ENCODE measurements around the gene TMEM33. TPM values are rescaled to one million over a fixed set of nuclear protein-coding genes. Genes with fewer than 3 reads are reported as not detected.

TMEM33 gene
- total RNA-seq, 1 donor from 2014 or later: 71.3 TPM

DNA sequence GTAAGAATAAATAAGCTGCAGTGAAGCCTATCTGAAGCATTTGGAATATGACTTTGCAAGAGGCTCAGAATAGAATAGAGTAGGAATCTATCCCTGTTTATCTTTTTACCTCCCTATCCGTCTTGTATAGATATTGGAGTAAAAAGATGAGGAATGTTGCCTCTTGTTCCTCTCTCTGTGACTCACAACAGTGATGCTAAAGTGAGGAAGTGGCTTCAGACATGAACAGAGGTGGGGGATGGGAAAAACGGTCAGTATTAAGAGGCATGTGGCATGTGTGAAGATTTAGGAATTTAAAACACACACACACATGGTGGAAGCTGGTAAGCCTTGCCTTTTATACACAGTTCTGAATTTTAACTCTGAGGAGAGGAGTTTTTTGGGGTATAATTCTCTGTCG is 42.5 kb downstream of the TMEM33 start:
- Histone ChIP-seq H3K27me3 (no peaks in the 10 kb centered on the region), H3K4me1 (no peaks in the 10 kb centered on the region), H3K36me3 (no peaks in the 10 kb centered on the region), H3K4me3 (no peak overlapping the region), H3K9me3 (no peaks in the 10 kb centered on the region), H3K27ac (no peak overlapping the region)
- DNase-seq: no peak
- no peak for ATAC-seq
- intact Hi-C loops (cut with DNase I): no loop called here
- TF ChIP-seq, protein P1, sequence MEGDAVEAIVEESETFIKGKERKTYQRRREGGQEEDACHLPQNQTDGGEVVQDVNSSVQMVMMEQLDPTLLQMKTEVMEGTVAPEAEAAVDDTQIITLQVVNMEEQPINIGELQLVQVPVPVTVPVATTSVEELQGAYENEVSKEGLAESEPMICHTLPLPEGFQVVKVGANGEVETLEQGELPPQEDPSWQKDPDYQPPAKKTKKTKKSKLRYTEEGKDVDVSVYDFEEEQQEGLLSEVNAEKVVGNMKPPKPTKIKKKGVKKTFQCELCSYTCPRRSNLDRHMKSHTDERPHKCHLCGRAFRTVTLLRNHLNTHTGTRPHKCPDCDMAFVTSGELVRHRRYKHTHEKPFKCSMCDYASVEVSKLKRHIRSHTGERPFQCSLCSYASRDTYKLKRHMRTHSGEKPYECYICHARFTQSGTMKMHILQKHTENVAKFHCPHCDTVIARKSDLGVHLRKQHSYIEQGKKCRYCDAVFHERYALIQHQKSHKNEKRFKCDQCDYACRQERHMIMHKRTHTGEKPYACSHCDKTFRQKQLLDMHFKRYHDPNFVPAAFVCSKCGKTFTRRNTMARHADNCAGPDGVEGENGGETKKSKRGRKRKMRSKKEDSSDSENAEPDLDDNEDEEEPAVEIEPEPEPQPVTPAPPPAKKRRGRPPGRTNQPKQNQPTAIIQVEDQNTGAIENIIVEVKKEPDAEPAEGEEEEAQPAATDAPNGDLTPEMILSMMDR (IDR thresholded peaks at IDR 0.05): no peak

DNA sequence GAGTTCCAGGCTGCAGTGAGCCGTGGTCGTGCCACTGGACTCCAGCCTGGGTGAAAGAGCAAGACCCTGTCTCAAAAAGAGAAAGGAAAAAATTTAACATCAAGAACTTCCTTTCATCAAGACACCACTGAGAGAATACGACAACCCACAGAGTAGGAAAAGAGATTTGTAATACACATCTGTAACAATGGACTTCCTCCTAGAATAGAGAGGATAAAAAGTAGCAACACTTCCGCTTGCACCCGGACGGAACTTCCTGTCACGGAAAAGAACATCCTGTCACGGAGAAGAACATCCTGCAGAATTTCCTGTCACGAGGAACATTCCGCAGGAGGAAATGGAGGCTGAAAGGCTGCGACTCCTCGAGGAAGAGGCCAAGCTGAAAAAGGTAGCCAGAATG is 46.2 kb downstream of the TMEM33 start, which contains the start of gene DCAF4L1:
DCAF4L1 (plus strand) TSS at position 301 of the 400 bp plus-strand sequence; CDS start at position 338, 37 bp downstream.
- DNase-seq (no peak), ATAC-seq (no peak)
- Histone ChIP-seq H3K27ac (no peak within 1 kb of the TSS), H3K4me1 (no peaks in the 10 kb centered on the region), H3K4me3 (no peak within 1 kb of the TSS), H3K36me3 (no peaks in the 10 kb centered on the region), H3K9me3 (no peaks in the 10 kb centered on the region), H3K27me3 (no peaks in the 10 kb centered on the region)
- intact Hi-C loops (cut with DNase I): no loop called here
- TF ChIP-seq, protein P1 (IDR thresholded peaks at IDR 0.05): no peak

DNA sequence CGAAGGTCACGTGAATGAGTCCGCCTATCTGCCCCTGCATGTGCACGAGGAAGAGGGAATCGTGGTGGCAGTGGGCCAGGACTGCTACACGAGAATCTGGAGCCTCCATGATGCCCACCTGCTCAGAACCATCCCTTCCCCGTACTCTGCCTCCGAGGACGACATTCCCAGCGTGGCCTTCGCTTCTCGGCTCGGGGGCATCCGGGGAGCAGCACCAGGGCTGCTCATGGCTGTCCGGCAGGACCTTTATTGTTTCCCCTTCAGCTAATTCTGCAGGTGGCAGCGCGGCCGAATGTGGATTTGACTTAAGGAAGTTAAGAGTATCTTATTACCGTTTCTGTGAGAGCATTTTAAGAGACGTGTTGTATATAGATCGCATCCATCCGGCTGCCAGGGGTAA is 47.5 kb downstream of the TMEM33 start:
- no peak overlapping the region for H3K4me3 ChIP-seq
- TF ChIP-seq, protein P1 (IDR thresholded peaks at IDR 0.05): no peak
- intact Hi-C loops (cut with DNase I): no loop called here
- H3K9me3 ChIP-seq: no peaks in the 10 kb centered on the region
- H3K4me1 ChIP-seq: no peaks in the 10 kb centered on the region
- ATAC-seq (no peak), DNase-seq (no peak)
- no peaks in the 10 kb centered on the region for H3K36me3 ChIP-seq
- no peak overlapping the region for H3K27ac ChIP-seq
- no peaks in the 10 kb centered on the region for H3K27me3 ChIP-seq

DNA sequence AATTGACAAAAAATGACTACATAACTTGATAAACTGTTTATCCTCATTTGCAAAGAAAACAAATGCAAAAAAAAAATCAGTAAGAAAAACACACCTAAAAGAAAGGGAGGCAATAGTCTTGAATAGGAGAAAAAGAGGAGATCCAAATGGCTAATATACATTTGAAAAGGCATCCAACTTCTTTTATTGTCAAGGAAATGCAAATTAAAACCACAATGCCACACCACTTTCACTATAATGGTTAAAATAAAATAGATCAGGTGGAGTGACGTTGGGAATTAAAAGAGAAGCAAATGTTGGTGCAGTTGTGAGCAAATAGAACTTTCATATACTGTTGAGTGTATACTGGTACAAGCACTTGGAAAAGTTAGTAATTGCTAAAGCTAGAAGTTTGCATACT is 49.9 kb downstream of the TMEM33 start:
- TF ChIP-seq, protein P1 (IDR thresholded peaks at IDR 0.05): no peak
- Histone ChIP-seq H3K4me1 (peaks cover 4% of the 10 kb centered on the region), H3K9me3 (no peaks in the 10 kb centered on the region), H3K27me3 (no peaks in the 10 kb centered on the region), H3K36me3 (no peaks in the 10 kb centered on the region), H3K27ac (no peak overlapping the region), H3K4me3 (no peak overlapping the region)
- ATAC-seq (no peak), DNase-seq (no peak)
- intact Hi-C loops (cut with DNase I): no loop called here

DNA sequence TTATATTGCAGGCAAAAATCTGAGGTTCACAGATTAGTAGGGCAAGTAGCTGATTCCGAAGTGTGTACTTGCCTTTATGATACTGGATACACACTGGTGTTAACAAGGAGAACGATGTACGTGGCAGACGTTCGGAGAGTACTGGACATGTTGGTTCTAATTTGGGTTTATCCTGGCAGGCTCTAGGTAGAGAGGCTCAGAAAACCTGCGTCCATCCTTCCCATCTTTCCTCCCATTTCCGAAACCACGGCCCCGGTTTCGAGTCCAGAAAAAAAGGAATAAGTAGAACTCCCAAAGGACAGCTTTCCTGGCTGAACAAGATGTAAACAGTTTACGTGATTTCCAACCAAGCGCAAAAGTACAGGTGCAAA is 54.8 kb downstream of the TMEM33 start:
- TF ChIP-seq, protein P1 (IDR thresholded peaks at IDR 0.05): no peak
- intact Hi-C loops (cut with DNase I): no loop called here
- DNase-seq: no peak
- peak overlapping the region; percentile 92 for H3K4me3 ChIP-seq
- peaks cover 14% of the 10 kb centered on the region for H3K4me1 ChIP-seq
- no peaks in the 10 kb centered on the region for H3K27me3 ChIP-seq
- no peaks in the 10 kb centered on the region for H3K36me3 ChIP-seq
- no peaks in the 10 kb centered on the region for H3K9me3 ChIP-seq
- peak; percentile 2 for ATAC-seq
- peak overlapping the region; percentile 87 for H3K27ac ChIP-seq

Measured in upper lobe of right lung (tissue), 1 donor.